ENCODE data around the gene LIMS2.
A peak's percentile ranks its signal among the peaks of the same experiment; 100 is the strongest.

Gene LIMS2

GRCh38 chr2:127645026-127645394, 30.3 kb downstream of the LIMS2 start:
- DNase-seq = no peak

GRCh38 chr2:127644066-127645025, 31.0 kb downstream of the LIMS2 start:
- no peak for DNase-seq

- no peak for DNase-seq
Observed at GRCh38 chr2:127643439-127644065, 31.8 kb downstream of the LIMS2 start.

GRCh38 chr2:127642706-127643438, 32.5 kb downstream of the LIMS2 start:
- no peak for DNase-seq

GRCh38 chr2:127641846-127642507, 33.4 kb downstream of the LIMS2 start:
- peak in 2 of 5 experiments; percentile 39 to 64 for DNase-seq

GRCh38 chr2:127641133-127641532, 34.2 kb downstream of the LIMS2 start:
- peak in 1 of 5 experiments; percentile 19 for DNase-seq

GRCh38 chr2:127640082-127641072, 35.0 kb downstream of the LIMS2 start:
- peak in 1 of 5 experiments; percentile 53 for DNase-seq

- no peak for DNase-seq
Observed at GRCh38 chr2:127639111-127639474, 36.2 kb downstream of the LIMS2 start.

GRCh38 chr2:127638361-127639110, 36.8 kb downstream of the LIMS2 start:
- DNase-seq = no peak

GRCh38 chr2:127637725-127638252, 37.5 kb downstream of the LIMS2 start:
- DNase-seq = no peak

- no peak for DNase-seq
Observed at GRCh38 chr2:127637236-127637630, 38.1 kb downstream of the LIMS2 start.

GRCh38 chr2:127636248-127637235, 38.8 kb downstream of the LIMS2 start:
- DNase-seq = no peak

- DNase-seq = no peak
Observed at GRCh38 chr2:127635380-127636237, 39.7 kb downstream of the LIMS2 start.

- DNase-seq = no peak
Observed at GRCh38 chr2:127634626-127635379, 40.5 kb downstream of the LIMS2 start.

- no peak for DNase-seq
Observed at GRCh38 chr2:127634066-127634617, 41.2 kb downstream of the LIMS2 start.

GRCh38 chr2:127633556-127634065, 41.7 kb downstream of the LIMS2 start:
- DNase-seq = no peak
